Ovary (tissue), 9 donors: ENCODE measurements around the gene YIPF7. TPM values are rescaled to one million over a fixed set of nuclear protein-coding genes. Genes with fewer than 3 reads are reported as not detected.

Source experiments
- DNase-seq, 5 donors: peaks; one replicate each; pipeline ENCODE4 v3.0.0-alpha.2; 2019 to 2020
- H3K27ac ChIP-seq, 2 donors: fragments of 200-600 bp; one replicate each; pipeline versions ENCODE4 v1.5.1 to v1.8.0; 2019 to 2022
- H3K27me3 ChIP-seq: fragments of 200-600 bp; one replicate; pipeline ENCODE4 v1.8.0; 2022
- H3K36me3 ChIP-seq: fragments of 200-600 bp; sonication (generic); one replicate; pipeline ENCODE4 v1.5.1; 2019
- H3K4me1 ChIP-seq: one replicate; pipeline ENCODE4 v1.8.1; 2013; ENCODE audit warnings: mild to moderate bottlenecking, moderate library complexity; ENCODE audit not compliant: insufficient read depth
- H3K4me3 ChIP-seq: fragments of 200-600 bp; sonication (generic); one replicate; pipeline ENCODE4 v1.5.1; 2017
- H3K9me3 ChIP-seq, 2 donors: fragments of 200-600 bp in 1 of 2; sonication (generic) in 1 of 2; one replicate each; pipeline versions ENCODE4 v1.5.1 to v1.8.1; 2013 to 2019; ENCODE audit warnings: mild to moderate bottlenecking in 1 of 2, moderate library complexity in 1 of 2
- EP300 ChIP-seq: sonication (generic); formaldehyde crosslinking; IDR thresholded peaks from one replicate; pipeline ENCODE4 v1.6.1; 2017; ENCODE audit warnings: antibody characterized with exemption
- POLR2A ChIP-seq: fragments of 450-650 bp; IDR thresholded peaks from one replicate; pipeline ENCODE4 v1.6.1; 2017; ENCODE audit warnings: antibody characterized with exemption, mild to moderate bottlenecking, moderate library complexity
- WGBS, 3 donors: extraction: QIAGEN DNeasy Blood & Tissue Kit in 1 of 3; methylation state at CpG; one replicate each; pipeline versions ENCODE4 v1.1.5 to v1.1.7; 2013 to 2017; 5-methylcytosine and 5-hydroxymethylcytosine counted together
- intact Hi-C, 4 donors: fragments of 100-400 bp; cut with DNase I; formaldehyde crosslinking; loops; one replicate each; pipeline versions ENCODE4 v1.11.0 to v1.15.1; 2022 to 2023
- polyA plus RNA-seq, 2 donors: library from polyadenylated mRNA; stranded (reverse); fragments of 200-250 nt in 1 of 2; fragments of 350-450 nt in 1 of 2; fragmentation: Illumina TruSeq in 1 of 2; extraction: RNeasy Lipid Tissue Mini Kit (QIAGEN cat#74804) in 1 of 2; gene quantifications; one replicate each; pipeline ENCODE4 v1.2.3, GENCODE V29; 2013 to 2014
- total RNA-seq, 7 donors: library from RNA; depleted of rRNA in 2 of 7; stranded (reverse); fragments of >200 nt in 2 of 7; fragmentation: NEBNext Ultra II Directional in 3 of 7; extraction: Animal tissue kit (Norgen Biotek cat#: 25700) in 3 of 7; gene quantifications; one replicate each; pipeline versions ENCODE4 v1.1.0 to v1.2.4, GENCODE V29; 2016 to 2023
- TF ChIP-seq, protein P1 (sequence below), 3 donors: fragments of 450-650 bp in 2 of 3; fragments of 200-600 bp in 1 of 3; IDR thresholded peaks; one replicate each; pipeline versions ENCODE4 v1.5.1 to v1.8.0; 2016 to 2022; ENCODE audit warnings: antibody characterized with exemption in 3 of 3, mild to moderate bottlenecking in 1 of 3
- donor health status: DM: no; HTN: no; CAD: no; lungs with moderate emphysema.
- donor health status: DM: no; HTN: no; CAD: no.
- donor health status: Bipolar disorder and iron deficiency.
- donor health status: DM: yes; HTN: yes; CAD: no.
- donor health status: DM: no; HTN: no; CAD: no.
- donor health status: DM: yes; HTN: yes; CAD: no.

The YIPF7 gene
- total and polyA plus RNA-seq, 9 donors: 0.28 to 1.4 (median 0.49) TPM; not detected in 3

DNA sequence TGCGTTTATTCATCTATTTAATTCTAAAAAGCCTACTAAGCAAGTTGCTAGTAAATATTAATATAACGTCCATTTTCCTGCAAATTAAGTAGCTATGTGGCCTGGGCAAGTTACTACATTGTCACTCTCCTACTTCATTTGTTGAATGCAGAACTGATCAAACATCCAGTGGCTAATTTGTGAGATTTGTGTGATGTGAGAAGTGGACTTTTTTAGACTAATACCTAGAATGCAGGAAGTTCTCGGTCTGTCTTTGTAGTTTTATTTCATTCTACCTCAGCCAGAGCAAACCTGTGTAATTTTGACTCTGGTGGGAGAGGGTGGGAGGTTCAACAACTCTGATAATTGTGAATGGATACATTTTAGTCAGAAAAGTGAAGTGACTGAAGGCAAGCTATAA lies 27.6 kb upstream of the YIPF7 start:
- DNase-seq: no peak
- Histone ChIP-seq H3K27me3 (no peaks in the 10 kb centered on the region), H3K36me3 (no peaks in the 10 kb centered on the region), H3K27ac (peak overlapping the region; percentile 71 to 78), H3K4me1 (no peaks in the 10 kb centered on the region), H3K9me3 (no peaks in the 10 kb centered on the region), H3K4me3 (peak overlapping the region; percentile 90)
- intact Hi-C loops: no loop called here
- TF ChIP-seq POLR2A (no peak), EP300 (no peak)
- TF ChIP-seq, protein P1, sequence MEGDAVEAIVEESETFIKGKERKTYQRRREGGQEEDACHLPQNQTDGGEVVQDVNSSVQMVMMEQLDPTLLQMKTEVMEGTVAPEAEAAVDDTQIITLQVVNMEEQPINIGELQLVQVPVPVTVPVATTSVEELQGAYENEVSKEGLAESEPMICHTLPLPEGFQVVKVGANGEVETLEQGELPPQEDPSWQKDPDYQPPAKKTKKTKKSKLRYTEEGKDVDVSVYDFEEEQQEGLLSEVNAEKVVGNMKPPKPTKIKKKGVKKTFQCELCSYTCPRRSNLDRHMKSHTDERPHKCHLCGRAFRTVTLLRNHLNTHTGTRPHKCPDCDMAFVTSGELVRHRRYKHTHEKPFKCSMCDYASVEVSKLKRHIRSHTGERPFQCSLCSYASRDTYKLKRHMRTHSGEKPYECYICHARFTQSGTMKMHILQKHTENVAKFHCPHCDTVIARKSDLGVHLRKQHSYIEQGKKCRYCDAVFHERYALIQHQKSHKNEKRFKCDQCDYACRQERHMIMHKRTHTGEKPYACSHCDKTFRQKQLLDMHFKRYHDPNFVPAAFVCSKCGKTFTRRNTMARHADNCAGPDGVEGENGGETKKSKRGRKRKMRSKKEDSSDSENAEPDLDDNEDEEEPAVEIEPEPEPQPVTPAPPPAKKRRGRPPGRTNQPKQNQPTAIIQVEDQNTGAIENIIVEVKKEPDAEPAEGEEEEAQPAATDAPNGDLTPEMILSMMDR (IDR thresholded peaks at IDR 0.05): no peak
- WGBS, 3 donors: 1 to 5% (median 2%) methylated on average over 3 of the region's 3 CpGs

DNA sequence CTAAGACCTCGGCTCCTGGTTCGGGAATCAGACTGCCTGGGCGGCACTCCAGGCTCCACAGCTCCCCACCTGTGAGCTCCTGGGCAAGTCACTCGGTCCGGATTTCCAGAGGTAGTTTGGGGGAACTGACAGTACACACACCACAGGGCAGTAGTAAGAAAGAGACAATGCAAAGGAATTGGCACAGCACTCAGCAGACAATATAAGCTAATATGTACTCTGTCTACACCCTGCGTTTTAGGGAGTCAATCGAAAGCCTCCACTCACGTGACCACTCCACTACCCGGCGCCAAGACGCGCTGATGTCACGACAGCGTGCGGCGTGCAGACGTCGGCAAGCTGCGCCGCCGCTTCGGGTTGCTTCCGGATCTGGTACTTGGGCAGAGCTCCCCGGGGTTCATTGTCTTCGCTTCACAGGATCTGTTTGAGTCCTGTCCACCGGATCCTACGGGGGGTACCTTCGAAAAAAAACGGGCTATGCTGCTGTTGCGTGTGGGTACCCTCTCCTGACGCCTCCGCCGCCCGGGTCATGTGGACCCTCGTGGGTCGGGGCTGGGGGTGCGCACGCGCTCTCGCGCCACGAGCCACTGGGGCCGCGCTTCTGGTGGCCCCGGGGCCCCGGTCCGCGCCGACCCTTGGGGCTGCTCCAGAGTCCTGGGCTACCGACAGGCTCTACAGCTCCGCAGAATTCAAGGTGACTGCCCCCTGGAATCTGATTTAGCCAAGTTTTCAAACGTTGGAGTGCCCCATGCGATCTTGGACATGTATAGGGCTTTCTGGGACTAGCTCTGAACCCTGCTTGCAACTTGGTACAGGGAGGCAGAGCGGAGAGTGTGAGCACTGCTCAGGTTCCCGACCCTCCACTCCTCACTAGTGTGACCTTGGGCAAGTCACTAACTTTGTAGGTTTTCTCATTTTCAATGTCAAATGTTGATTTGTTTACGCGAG lies 26.9 kb upstream of the YIPF7 start, which contains the start of gene GUF1:
TSS of gene GUF1 (plus strand) at position 327 of the 948 bp plus-strand sequence. CDS start at position 530, 203 bp downstream.
- Histone ChIP-seq H3K36me3 (no peaks in the 10 kb centered on the region), H3K4me1 (no peaks in the 10 kb centered on the region), H3K27ac (peak within 1 kb of the TSS; percentile 71 to 78), H3K4me3 (peak within 1 kb of the TSS; percentile 90), H3K27me3 (no peaks in the 10 kb centered on the region), H3K9me3 (no peaks in the 10 kb centered on the region)
- DNase-seq: peak; percentile 85 to 93 (median 87)
- no peak for TF ChIP-seq EP300
- TF ChIP-seq POLR2A: peak; percentile 62
- 0 to 1% (median 0%) methylated on average over 51 to 57 of the region's 57 CpGs for WGBS, 3 donors
- intact Hi-C loops: no loop called here

DNA sequence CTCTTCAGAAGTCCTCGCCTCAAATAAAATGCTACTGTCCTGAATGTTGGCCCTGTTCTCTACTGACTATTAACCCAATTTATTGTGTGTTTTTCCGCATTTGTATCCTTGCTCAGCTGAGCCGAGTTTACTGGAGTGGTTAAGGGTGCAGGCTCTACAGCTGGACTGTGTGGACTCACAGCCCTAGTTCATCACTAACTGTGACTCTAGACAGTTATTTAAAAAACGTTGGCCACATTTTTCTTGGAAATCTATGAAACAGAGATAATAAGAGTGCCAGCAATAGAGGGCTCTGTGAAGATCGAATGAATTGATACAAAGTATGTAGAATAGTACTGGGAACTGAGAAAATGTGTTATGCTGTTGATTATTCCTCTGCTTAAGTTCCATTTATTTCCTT lies 23.9 kb upstream of the YIPF7 start:
- Histone ChIP-seq H3K4me1 (no peaks in the 10 kb centered on the region), H3K4me3 (no peak overlapping the region), H3K27me3 (no peaks in the 10 kb centered on the region), H3K36me3 (no peaks in the 10 kb centered on the region), H3K27ac (no peak overlapping the region), H3K9me3 (no peaks in the 10 kb centered on the region)
- DNase-seq: no peak
- no peak for TF ChIP-seq EP300
- TF ChIP-seq POLR2A: no peak
- TF ChIP-seq, protein P1 (IDR thresholded peaks at IDR 0.05): no peak
- intact Hi-C loops: no loop called here
- WGBS, 3 donors: 58 to 75% (median 73%) methylated on average over 5 of the region's 5 CpGs

DNA sequence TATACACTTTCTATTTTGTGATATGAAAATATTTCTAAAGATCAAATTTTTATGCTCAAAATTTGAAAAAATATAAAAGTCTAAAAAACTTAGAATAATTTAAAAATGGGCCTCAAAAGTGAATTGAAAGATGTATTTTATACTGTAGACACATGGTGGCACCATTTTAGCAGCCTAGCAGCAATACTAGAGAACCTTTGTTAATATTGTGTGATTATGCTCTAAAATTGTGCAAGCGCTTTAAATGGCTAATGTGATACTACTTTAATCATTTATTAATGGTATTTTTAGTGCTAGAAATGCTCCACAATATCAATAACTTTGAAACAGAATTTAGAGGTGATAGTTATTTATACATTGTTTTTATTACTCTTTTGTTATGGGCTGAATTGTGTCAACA lies 23.0 kb upstream of the YIPF7 start:
- H3K27ac ChIP-seq: no peak overlapping the region
- H3K4me1 ChIP-seq: no peaks in the 10 kb centered on the region
- H3K4me3 ChIP-seq: no peak overlapping the region
- TF ChIP-seq, protein P1 (IDR thresholded peaks at IDR 0.05): no peak
- no peak for TF ChIP-seq EP300
- TF ChIP-seq POLR2A: no peak
- no peaks in the 10 kb centered on the region for H3K27me3 ChIP-seq
- intact Hi-C loops: no loop called here
- H3K9me3 ChIP-seq: no peaks in the 10 kb centered on the region
- no peak for DNase-seq
- no peaks in the 10 kb centered on the region for H3K36me3 ChIP-seq
- 78 to 91% (median 82%) methylated on average over 1 of the region's 1 CpG for WGBS, 3 donors

DNA sequence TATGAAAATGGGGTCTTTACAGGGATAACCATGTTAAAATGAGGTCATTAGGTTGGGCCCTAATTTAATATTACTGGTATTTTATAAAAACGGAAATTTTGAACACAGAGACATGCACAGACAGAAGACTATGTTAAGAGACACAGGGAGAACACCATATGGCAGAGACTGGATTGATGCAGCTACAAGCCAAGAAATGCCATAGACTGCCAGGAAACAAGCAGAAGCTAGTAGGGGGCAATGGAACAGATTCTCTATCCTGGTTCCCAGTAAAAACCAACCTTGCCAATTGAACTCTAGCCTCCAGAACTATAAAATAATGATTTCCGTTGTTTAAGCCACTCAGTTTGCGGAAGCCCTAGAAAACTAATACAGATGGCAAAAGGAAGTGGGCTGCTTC lies 20.2 kb upstream of the YIPF7 start:
- H3K36me3 ChIP-seq: no peaks in the 10 kb centered on the region
- TF ChIP-seq, protein P1 (IDR thresholded peaks at IDR 0.05): no peak
- TF ChIP-seq EP300: no peak
- TF ChIP-seq POLR2A: no peak
- no peaks in the 10 kb centered on the region for H3K4me1 ChIP-seq
- H3K9me3 ChIP-seq: no peaks in the 10 kb centered on the region
- intact Hi-C loops: no loop called here
- H3K27me3 ChIP-seq: no peaks in the 10 kb centered on the region
- no peak for DNase-seq
- no peak overlapping the region for H3K27ac ChIP-seq
- H3K4me3 ChIP-seq: no peak overlapping the region
- WGBS, 3 donors: 89 to 91% (median 90%) methylated on average over 3 of the region's 3 CpGs
